ENCODE measurements around the gene IFNL3.
"Not testable (repeated sequence)": the region's sequence is repeated elsewhere in the genome, so short reads cannot be mapped to it uniquely, and the experiment has no call there.

IFNL3 gene

DNA sequence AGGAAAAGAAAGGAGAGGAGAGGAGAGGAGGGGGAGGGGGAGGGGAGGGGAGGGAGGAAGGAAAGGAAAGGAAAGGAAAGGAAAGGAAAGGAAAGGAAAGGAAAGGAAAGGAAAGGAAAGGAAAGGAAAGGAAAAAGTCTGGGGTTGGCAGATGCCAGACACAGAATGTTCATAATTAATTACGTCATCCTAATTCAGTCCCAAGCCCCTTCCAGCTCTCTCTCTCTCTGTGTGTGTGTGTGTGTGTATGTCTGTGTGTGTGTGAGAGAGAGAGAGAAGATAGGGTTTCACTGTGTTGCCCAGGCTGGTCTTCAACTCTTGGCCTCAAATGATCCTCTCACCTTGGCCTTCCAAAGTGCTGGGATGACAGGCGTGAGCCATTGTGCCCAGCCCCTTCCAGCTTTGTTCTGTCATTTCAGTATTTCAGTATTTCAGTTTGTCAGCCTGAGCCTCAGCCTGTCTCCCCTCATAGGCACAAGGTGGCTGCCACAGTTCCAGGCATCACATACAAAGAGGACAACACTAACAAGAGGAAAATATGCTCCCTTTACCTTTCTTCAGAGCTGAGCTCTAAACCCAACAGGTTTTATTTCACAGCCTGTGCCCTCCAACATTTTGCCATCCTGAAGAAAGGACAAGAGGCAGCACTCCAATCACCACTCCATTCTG is 14.6 kb downstream of the IFNL3 start:
- in situ Hi-C loops (cut with HindIII; ENCODE audit: low pct_ligation_motif_present, low pct_unique_long_range_greater_than_20kb, low sequenced_read_pairs) = no loop called here
- no peak for DNase-seq

DNA sequence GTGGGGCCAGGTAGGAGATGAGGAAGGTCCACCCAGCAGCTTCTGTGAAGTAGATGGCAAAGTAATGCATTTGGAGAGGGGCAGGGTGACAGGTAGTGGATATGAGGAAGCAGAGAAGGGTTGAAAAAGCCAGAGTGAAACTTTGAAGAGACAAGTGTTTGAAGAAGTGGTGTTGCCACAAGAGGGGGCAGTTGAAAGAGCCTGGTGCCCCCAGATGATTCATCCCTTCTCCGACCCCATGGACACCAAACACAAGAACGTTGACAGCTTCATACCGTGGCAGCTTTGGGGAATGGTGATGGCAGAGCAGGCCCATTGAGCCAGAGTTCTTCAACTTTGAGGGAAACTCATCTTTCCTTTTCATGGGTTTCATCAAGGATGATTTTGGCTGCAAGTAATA is 19.9 kb downstream of the IFNL3 start:
- no peak for DNase-seq
- in situ Hi-C loops (cut with HindIII; ENCODE audit: low pct_ligation_motif_present, low pct_unique_long_range_greater_than_20kb, low sequenced_read_pairs) = no loop called here

GRCh38 chr19:39223703-39224279 is 21.0 kb downstream of the IFNL3 start:
- in situ Hi-C loops (cut with HindIII; ENCODE audit: low pct_ligation_motif_present, low pct_unique_long_range_greater_than_20kb, low sequenced_read_pairs) = no loop called here
- peak; percentile 19 for DNase-seq

DNA sequence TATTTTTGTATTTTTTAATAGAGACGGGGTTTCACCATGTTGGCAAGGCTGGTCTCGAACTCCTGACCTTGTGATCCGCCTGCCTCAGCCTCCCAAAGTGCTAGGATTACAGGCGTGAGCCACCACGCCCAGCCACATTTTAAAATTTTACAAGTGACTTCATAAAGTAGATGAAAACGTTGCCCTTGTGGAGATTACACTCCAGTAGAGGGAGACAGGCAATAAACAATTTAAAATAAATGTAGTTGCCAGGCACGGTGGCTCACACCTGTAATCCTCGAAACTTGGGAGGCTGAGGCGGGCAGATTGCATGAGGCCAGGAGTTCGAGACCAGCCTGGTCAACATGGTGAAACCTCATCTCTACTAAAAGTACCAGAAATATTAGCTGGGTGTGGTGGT is 25.7 kb downstream of the IFNL3 start:
- DNase-seq; in situ Hi-C loops (cut with HindIII; ENCODE audit: low pct_ligation_motif_present, low pct_unique_long_range_greater_than_20kb, low sequenced_read_pairs): not testable (repeated sequence)

DNA sequence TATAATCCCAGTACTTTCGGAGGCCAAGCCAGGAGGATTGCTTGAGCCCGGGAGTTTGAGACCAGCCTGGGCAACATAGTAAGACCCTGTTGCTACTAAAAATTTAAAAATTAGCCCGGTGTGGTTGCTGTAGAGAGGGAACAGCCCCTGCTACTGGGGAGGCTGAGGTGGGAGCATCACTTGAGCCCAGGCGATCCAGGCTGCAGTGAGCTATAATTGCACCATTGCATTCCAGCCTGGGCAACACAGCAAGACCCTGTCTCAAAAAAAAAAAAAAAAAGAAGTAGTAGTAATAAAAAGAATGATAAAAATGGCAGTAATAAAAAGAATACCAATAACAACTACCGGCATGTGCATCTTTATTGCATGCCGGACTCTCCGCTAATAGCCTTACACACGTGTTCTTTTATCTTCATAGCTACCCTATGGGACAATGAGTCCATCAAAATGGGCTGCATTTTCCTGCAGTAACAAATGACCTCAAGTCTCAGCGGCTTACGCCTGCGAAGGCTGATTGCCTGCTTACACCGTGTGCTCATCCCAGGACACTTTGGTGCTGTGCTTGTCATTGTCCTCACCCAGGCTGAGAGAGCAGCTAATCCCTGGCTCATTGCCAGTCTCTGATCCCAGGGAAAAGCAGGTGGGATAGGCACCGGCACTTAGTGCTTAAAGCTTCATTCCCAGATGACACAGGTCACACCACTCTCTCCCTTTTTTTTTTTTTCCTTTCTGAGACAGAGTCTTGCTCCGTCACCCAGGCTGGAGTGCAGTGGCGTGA is 26.4 kb downstream of the IFNL3 start:
- in situ Hi-C loops (cut with HindIII; ENCODE audit: low pct_ligation_motif_present, low pct_unique_long_range_greater_than_20kb, low sequenced_read_pairs) = no loop called here
- DNase-seq = no peak

GRCh38 chr19:39217094-39217493 is 27.7 kb downstream of the IFNL3 start:
- in situ Hi-C loops (cut with HindIII; ENCODE audit: low pct_ligation_motif_present, low pct_unique_long_range_greater_than_20kb, low sequenced_read_pairs) = no loop called here

DNA sequence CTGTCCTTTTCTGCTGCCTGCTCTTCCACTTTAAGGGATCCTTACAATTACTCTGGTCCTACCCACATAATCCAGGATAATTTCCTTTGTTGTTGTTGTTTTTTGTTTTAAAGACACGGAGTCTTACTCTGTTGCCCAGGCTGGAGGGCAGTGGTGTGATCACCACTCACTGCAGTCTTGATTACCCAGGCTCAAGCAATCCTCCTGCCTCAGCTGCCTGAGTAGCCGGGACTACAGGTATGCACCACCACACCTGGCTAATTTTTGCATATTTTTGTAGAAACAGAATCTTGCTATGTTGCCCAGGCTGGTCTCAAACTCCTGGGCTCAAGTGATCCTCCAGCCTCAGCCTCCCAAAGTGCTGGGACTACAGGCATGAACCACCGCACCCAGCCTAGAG is 29.5 kb downstream of the IFNL3 start:
- in situ Hi-C loops (cut with HindIII; ENCODE audit: low pct_ligation_motif_present, low pct_unique_long_range_greater_than_20kb, low sequenced_read_pairs); DNase-seq: not testable (repeated sequence)

More at GRCh38 chr19:39217094-39217493, 27.7 kb downstream of the IFNL3 start:
- no peak for DNase-seq

GRCh38 chr19:39212375-39212742 is 32.4 kb downstream of the IFNL3 start:
- in situ Hi-C loops (cut with HindIII; ENCODE audit: low pct_ligation_motif_present, low pct_unique_long_range_greater_than_20kb, low sequenced_read_pairs) = no loop called here
- peak; percentile 26 for DNase-seq

- DNase-seq = no peak
- in situ Hi-C loops (cut with HindIII; ENCODE audit: low pct_ligation_motif_present, low pct_unique_long_range_greater_than_20kb, low sequenced_read_pairs) = no loop called here
Observed at GRCh38 chr19:39211731-39212374, 33.0 kb downstream of the IFNL3 start.

DNA sequence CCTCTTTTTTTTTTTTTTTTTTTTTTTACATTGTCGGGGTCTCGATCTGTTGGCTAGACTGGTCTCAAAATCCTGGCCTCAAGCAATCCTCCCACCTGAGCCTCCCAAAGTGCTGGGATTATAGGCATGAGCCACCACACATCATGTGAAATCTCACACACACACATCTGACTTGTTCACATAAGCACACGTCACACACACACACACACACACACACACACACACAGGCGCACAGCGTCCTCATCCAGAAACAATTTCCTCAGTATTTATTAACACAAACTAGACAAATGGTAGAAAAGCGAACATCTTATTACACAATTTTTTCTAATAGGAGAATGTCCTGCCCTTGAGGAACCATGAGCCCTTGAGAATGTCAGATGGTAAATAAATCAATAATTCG is 35.6 kb downstream of the IFNL3 start:
- in situ Hi-C loops (cut with HindIII; ENCODE audit: low pct_ligation_motif_present, low pct_unique_long_range_greater_than_20kb, low sequenced_read_pairs) = no loop called here

GRCh38 chr19:39208175-39208795 is 36.5 kb downstream of the IFNL3 start:
- DNase-seq = no peak
- in situ Hi-C loops (cut with HindIII; ENCODE audit: low pct_ligation_motif_present, low pct_unique_long_range_greater_than_20kb, low sequenced_read_pairs) = no loop called here

More for the DNA sequence above, 35.6 kb downstream of the IFNL3 start:
- no peak for DNase-seq

DNA sequence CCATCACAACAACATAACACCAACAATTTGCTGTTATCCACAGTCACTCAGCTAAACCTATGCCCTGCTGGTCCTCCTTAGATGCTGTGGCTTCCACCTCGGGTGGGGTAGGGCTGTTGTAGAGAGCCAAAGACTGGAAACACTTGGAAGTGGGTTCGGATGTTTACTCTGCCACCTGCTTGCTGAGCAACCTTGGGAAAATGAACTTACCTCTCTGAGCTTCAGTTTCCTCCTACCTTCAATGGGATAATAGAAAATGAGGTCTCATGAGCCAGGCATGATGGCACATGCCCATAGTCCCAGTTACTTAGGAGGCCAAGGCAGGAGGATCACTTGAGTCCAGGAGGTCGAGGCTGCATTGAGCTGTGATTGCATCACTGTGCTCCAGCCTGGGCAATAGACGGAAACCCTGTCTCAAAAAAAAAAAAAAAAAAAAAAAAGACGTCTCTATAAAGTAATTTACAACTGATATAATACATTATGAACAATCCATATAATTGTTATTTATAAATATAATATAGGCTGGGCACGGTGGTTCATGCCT is 37.4 kb downstream of the IFNL3 start:
- no peak for DNase-seq
- in situ Hi-C loops (cut with HindIII; ENCODE audit: low pct_ligation_motif_present, low pct_unique_long_range_greater_than_20kb, low sequenced_read_pairs) = no loop called here

- in situ Hi-C loops (cut with HindIII; ENCODE audit: low pct_ligation_motif_present, low pct_unique_long_range_greater_than_20kb, low sequenced_read_pairs) = no loop called here
Observed at GRCh38 chr19:39206122-39206521, 38.7 kb downstream of the IFNL3 start.

DNA sequence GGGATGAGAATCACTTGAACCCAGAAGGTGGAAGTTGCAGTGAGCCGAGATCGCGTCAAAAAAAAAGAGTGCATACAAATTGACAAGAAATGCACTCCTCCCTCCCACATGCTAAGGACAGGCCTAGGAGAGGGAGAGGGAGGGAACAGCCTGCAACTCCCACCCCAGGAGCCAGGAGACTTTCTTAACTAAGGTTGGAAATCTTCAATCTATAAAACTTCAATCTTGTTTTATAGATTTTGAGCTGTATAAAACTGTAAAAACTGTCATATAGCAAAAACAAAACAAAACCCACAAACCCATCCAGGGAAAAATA is 39.4 kb downstream of the IFNL3 start:
- DNase-seq = no peak
- in situ Hi-C loops (cut with HindIII; ENCODE audit: low pct_ligation_motif_present, low pct_unique_long_range_greater_than_20kb, low sequenced_read_pairs) = no loop called here

More at GRCh38 chr19:39206122-39206521, 38.7 kb downstream of the IFNL3 start:
- DNase-seq = no peak

GRCh38 chr19:39203372-39204341 is 41.1 kb downstream of the IFNL3 start, which contains the start of gene SYCN:
SYCN (minus strand) TSS chr19:39204263; CDS start chr19:39204254, 9 bp downstream.
- DNase-seq = no peak
- in situ Hi-C loops (cut with HindIII; ENCODE audit: low pct_ligation_motif_present, low pct_unique_long_range_greater_than_20kb, low sequenced_read_pairs) = no loop called here

- in situ Hi-C loops (cut with HindIII; ENCODE audit: low pct_ligation_motif_present, low pct_unique_long_range_greater_than_20kb, low sequenced_read_pairs) = no loop called here
- DNase-seq = no peak
Observed at GRCh38 chr19:39202998-39203355, 41.8 kb downstream of the IFNL3 start.

- in situ Hi-C loops (cut with HindIII; ENCODE audit: low pct_ligation_motif_present, low pct_unique_long_range_greater_than_20kb, low sequenced_read_pairs) = no loop called here
- no peak for DNase-seq
Observed at GRCh38 chr19:39200803-39201115, 44.0 kb downstream of the IFNL3 start.
